Activated CD4-positive, alpha-beta memory T cell treated with anti-CD3 and anti-CD28 coated beads, Interleukin-2, amount 10 ng/mL, durations not matched to agents 7 days and 5 days (primary cell): ENCODE data around the gene RAPGEF5. TPM values are rescaled to one million over a fixed set of nuclear protein-coding genes. Genes with fewer than 3 reads are reported as not detected.

Source experiments
- CTCF ChIA-PET: fragments of 350-600 bp; sonication (Branson Sonifier 250); formaldehyde crosslinking; loops from one replicate; lab custom pipeline; 2021; ENCODE audit warnings: antibody characterized with exemption, inconsistent platforms; lab: Charles Lee
- POLR2A ChIA-PET: fragments of 350-600 bp; sonication (Branson Sonifier 250); formaldehyde crosslinking; loops from one replicate; lab custom pipeline; 2021; ENCODE audit warnings: antibody characterized with exemption; lab: Charles Lee
- DNase-seq: peaks from one replicate; pipeline ENCODE4 v3.0.0-alpha.2; 2020
- H3K27ac Mint-ChIP-seq: one replicate; pipeline ENCODE4 v1.8.0; 2021; ENCODE audit warnings: mild to moderate bottlenecking, mixed read lengths
- H3K27me3 Mint-ChIP-seq: one replicate; pipeline ENCODE4 v1.8.0; 2021; ENCODE audit warnings: mixed read lengths
- H3K36me3 Mint-ChIP-seq: one replicate; pipeline ENCODE4 v1.8.0; 2021; ENCODE audit warnings: low read depth, mixed read lengths
- H3K4me1 Mint-ChIP-seq: one replicate; pipeline ENCODE4 v1.8.0; 2021; ENCODE audit warnings: mixed read lengths
- H3K4me3 Mint-ChIP-seq: one replicate; pipeline ENCODE4 v1.8.0; 2021; ENCODE audit warnings: mild to moderate bottlenecking, mixed read lengths
- H3K9me3 Mint-ChIP-seq: one replicate; pipeline ENCODE4 v1.8.0; 2021; ENCODE audit warnings: mixed read lengths
- total RNA-seq, 2 experiments: library from RNA; stranded (reverse); gene quantifications; one replicate each; pipeline ENCODE4 v1.2.3, GENCODE V29; 2021

Gene RAPGEF5
- total RNA-seq, 2 experiments from 2014 or later, result 0.43 to 0.93 TPM

DNA sequence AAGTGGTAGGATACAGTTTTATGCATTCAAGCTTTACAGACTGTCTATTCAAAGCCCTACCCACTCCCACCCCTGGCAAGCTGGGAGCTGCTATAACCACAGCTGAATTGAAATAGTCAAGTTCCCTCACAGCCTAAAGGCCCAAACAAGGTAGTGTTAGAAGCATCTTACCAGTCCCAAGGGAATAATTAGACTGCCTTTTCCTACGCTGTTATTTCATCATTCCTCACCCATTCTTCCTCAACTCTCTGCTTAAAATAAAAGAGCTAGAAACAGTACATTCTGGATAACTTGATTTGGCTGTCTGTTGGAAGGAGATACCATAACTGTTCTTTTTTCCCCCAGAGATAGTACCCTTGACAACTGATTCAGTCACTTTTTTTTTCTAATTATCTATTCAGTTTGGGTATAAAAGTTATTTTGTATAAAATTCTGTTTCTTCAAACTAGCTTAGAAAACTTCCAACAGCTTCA, 54.0 kb downstream of the RAPGEF5 start:
- Mint-ChIP-seq H3K9me3 (no peaks in the 10 kb centered on the region), H3K4me3 (no peak overlapping the region), H3K4me1 (no peaks in the 10 kb centered on the region), H3K27me3 (peaks cover 18% of the 10 kb centered on the region), H3K36me3 (no peaks in the 10 kb centered on the region), H3K27ac (no peak overlapping the region)
- CTCF ChIA-PET, result interaction anchor here (0.8 kb wide), 1 partner anchor 200 kb away, joined by 4 read pairs; no protein-coding TSS in a partner anchor
- POLR2A ChIA-PET, result no interaction called here
- no peak for DNase-seq

DNA sequence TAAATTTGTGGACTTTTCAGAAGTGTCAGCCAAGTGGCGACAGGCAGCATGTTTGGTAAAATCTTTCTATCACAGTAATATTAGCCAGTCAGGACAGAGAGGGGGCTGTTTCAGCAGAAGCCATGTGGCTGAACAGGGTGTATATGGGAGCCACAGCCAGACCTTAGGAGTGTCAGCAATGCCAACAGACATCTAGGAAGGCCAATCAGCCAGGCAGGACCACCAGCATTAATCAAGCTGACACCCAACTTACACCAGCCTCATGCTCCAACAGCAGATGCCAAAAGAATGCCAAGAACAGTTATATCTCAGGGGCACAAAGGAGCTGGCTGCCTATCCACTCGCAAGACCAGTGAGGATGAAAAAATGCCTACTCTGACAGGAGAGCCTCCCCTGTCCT, 54.8 kb downstream of the RAPGEF5 start:
- no peak for DNase-seq
- H3K27me3 Mint-ChIP-seq, result peaks cover 18% of the 10 kb centered on the region
- CTCF ChIA-PET, result interaction anchor here (0.5 to 0.8 kb wide), 3 partner anchors 164 to 1716 kb away, joined by 3 to 4 read pairs (median 3); no protein-coding TSS in a partner anchor
- H3K4me3 Mint-ChIP-seq, result no peak overlapping the region
- no peaks in the 10 kb centered on the region for H3K36me3 Mint-ChIP-seq
- no peaks in the 10 kb centered on the region for H3K4me1 Mint-ChIP-seq
- POLR2A ChIA-PET, result no interaction called here
- no peaks in the 10 kb centered on the region for H3K9me3 Mint-ChIP-seq
- no peak overlapping the region for H3K27ac Mint-ChIP-seq

DNA sequence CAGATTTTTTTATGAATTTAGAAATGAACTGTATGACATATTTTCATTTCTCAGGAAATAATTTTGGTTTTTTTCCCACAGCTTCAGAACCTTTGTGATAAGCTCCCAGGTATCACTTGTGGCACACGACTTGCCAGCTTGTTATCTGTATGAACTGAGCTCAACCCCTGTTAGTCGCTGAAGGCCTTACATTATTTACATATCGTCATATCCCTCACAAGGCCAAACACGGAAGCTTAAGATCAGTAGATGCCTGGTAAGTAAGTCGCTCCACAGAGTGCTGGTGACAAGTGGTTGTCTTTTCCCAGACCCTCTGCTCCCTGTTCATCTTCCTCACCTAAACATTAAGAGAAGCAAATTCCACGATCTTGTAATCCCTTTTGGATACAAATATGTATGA, 55.2 kb downstream of the RAPGEF5 start:
- Mint-ChIP-seq H3K9me3 (no peaks in the 10 kb centered on the region), H3K4me3 (no peak overlapping the region), H3K27me3 (peaks cover 22% of the 10 kb centered on the region), H3K4me1 (no peaks in the 10 kb centered on the region), H3K27ac (no peak overlapping the region), H3K36me3 (no peaks in the 10 kb centered on the region)
- ChIA-PET POLR2A (no interaction called here), CTCF (interaction anchor here (0.5 to 1.9 kb wide), 4 partner anchors 164 to 1717 kb away, joined by 3 to 6 read pairs (median 4); no protein-coding TSS in a partner anchor)
- DNase-seq, result no peak

- no peak overlapping the region for H3K4me3 Mint-ChIP-seq
- no peaks in the 10 kb centered on the region for H3K4me1 Mint-ChIP-seq
- ChIA-PET CTCF (interaction anchor here (1.9 kb wide), 1 partner anchor 190 kb away, joined by 6 read pairs; no protein-coding TSS in a partner anchor), POLR2A (no interaction called here)
- H3K9me3 Mint-ChIP-seq, result no peaks in the 10 kb centered on the region
- peaks cover 26% of the 10 kb centered on the region for H3K27me3 Mint-ChIP-seq
- no peak for DNase-seq
- H3K27ac Mint-ChIP-seq, result no peak overlapping the region
- H3K36me3 Mint-ChIP-seq, result no peaks in the 10 kb centered on the region
Measured at GRCh38 chr7:22300839-22301238, 56.1 kb downstream of the RAPGEF5 start.

- CTCF ChIA-PET, result interaction anchor here (2.0 kb wide), 1 partner anchor 187 kb away, joined by 11 read pairs; no protein-coding TSS in a partner anchor
Measured at GRCh38 chr7:22296916-22297315, 60.0 kb downstream of the RAPGEF5 start.

DNA sequence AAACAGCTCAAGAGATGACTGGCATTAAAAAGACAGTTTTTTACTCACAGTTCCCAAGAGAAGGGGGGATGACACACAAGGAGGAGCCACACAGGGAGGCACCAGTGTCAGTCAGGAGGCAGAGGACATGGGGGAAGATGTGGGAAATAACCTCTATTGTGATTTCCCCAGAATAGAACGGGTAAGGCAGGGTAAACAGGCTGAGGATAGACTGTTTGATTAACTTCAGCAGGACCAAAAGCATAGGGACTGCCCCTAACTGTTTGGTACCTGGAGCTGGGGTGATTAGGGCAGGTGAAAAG, 60.7 kb downstream of the RAPGEF5 start:
- CTCF ChIA-PET, result interaction anchor here (2.0 kb wide), 1 partner anchor 187 kb away, joined by 11 read pairs; no protein-coding TSS in a partner anchor
- DNase-seq, result no peak
- H3K4me3 Mint-ChIP-seq, result no peak overlapping the region
- peaks cover 23% of the 10 kb centered on the region for H3K4me1 Mint-ChIP-seq
- no peaks in the 10 kb centered on the region for H3K36me3 Mint-ChIP-seq
- POLR2A ChIA-PET, result no interaction called here
- H3K27ac Mint-ChIP-seq, result no peak overlapping the region
- no peaks in the 10 kb centered on the region for H3K9me3 Mint-ChIP-seq
- H3K27me3 Mint-ChIP-seq, result peaks cover 44% of the 10 kb centered on the region

More at GRCh38 chr7:22296916-22297315, 60.0 kb downstream of the RAPGEF5 start:
- Mint-ChIP-seq H3K27ac (no peak overlapping the region), H3K27me3 (peaks cover 44% of the 10 kb centered on the region), H3K4me1 (peaks cover 19% of the 10 kb centered on the region), H3K36me3 (no peaks in the 10 kb centered on the region), H3K4me3 (no peak overlapping the region), H3K9me3 (no peaks in the 10 kb centered on the region)
- DNase-seq, result no peak
- POLR2A ChIA-PET, result no interaction called here

GRCh38 chr7:22295402-22296264, 61.3 kb downstream of the RAPGEF5 start:
- H3K27me3 Mint-ChIP-seq, result peaks cover 47% of the 10 kb centered on the region
- CTCF ChIA-PET, result interaction anchor here (2.0 kb wide), 1 partner anchor 186 kb away, joined by 11 read pairs; no protein-coding TSS in a partner anchor
- POLR2A ChIA-PET, result no interaction called here
- H3K9me3 Mint-ChIP-seq, result no peaks in the 10 kb centered on the region
- H3K4me3 Mint-ChIP-seq, result no peak overlapping the region
- no peak overlapping the region for H3K27ac Mint-ChIP-seq
- DNase-seq, result no peak
- peaks cover 23% of the 10 kb centered on the region for H3K4me1 Mint-ChIP-seq
- H3K36me3 Mint-ChIP-seq, result no peaks in the 10 kb centered on the region

- Mint-ChIP-seq H3K27ac (no peak overlapping the region), H3K27me3 (peaks cover 55% of the 10 kb centered on the region), H3K4me1 (peaks cover 28% of the 10 kb centered on the region), H3K9me3 (no peaks in the 10 kb centered on the region), H3K36me3 (no peaks in the 10 kb centered on the region), H3K4me3 (no peak overlapping the region)
- POLR2A ChIA-PET, result interaction anchor here (0.6 kb wide), 1 partner anchor 184 kb away, joined by 3 read pairs; no protein-coding TSS in a partner anchor
- CTCF ChIA-PET, result interaction anchor here (1.2 to 3.1 kb wide), 5 partner anchors 20 to 209 kb away, joined by 3 to 13 read pairs (median 4); no protein-coding TSS in a partner anchor
- DNase-seq, result no peak
Measured at GRCh38 chr7:22292531-22292930, 64.4 kb downstream of the RAPGEF5 start.

- H3K36me3 Mint-ChIP-seq, result no peaks in the 10 kb centered on the region
- peaks cover 58% of the 10 kb centered on the region for H3K27me3 Mint-ChIP-seq
- no peaks in the 10 kb centered on the region for H3K9me3 Mint-ChIP-seq
- H3K27ac Mint-ChIP-seq, result no peak overlapping the region
- H3K4me1 Mint-ChIP-seq, result peaks cover 28% of the 10 kb centered on the region
- no peak for DNase-seq
- CTCF ChIA-PET, result interaction anchor here (3.1 kb wide), 1 partner anchor 182 kb away, joined by 13 read pairs; no protein-coding TSS in a partner anchor
- POLR2A ChIA-PET, result interaction anchor here (0.6 kb wide), 1 partner anchor 184 kb away, joined by 3 read pairs; no protein-coding TSS in a partner anchor
- no peak overlapping the region for H3K4me3 Mint-ChIP-seq
Measured at GRCh38 chr7:22291977-22292376, 65.0 kb downstream of the RAPGEF5 start.

DNA sequence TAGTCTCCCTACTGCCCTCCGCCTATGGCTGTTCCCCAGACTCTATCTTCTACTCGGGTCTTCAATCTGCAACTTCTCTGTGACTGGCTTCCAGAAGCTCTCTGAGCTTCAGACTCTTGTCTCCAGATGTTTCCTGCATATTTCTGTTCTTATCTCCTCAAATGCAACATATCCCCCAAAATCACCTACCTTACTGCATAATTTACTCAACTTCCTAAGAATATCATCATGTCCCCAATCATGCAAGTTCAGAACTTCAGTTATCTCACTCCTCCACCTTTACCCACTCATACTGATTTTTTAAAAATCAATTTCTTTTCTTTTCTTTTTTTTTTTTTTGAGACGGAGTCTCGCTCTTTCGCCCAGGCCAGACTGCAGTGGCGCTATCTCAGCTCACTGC, 68.8 kb downstream of the RAPGEF5 start:
- peaks cover 40% of the 10 kb centered on the region for H3K27me3 Mint-ChIP-seq
- peaks cover 22% of the 10 kb centered on the region for H3K4me1 Mint-ChIP-seq
- DNase-seq, result no peak
- no peak overlapping the region for H3K27ac Mint-ChIP-seq
- H3K36me3 Mint-ChIP-seq, result no peaks in the 10 kb centered on the region
- H3K9me3 Mint-ChIP-seq, result no peaks in the 10 kb centered on the region
- POLR2A ChIA-PET, result no interaction called here
- H3K4me3 Mint-ChIP-seq, result no peak overlapping the region
- CTCF ChIA-PET, result no interaction called here

- Mint-ChIP-seq H3K36me3 (no peaks in the 10 kb centered on the region), H3K4me1 (peaks cover 14% of the 10 kb centered on the region), H3K9me3 (no peaks in the 10 kb centered on the region), H3K4me3 (no peak overlapping the region), H3K27me3 (peaks cover 37% of the 10 kb centered on the region), H3K27ac (no peak overlapping the region)
- DNase-seq, result no peak
- ChIA-PET CTCF (no interaction called here), POLR2A (no interaction called here)
Measured at GRCh38 chr7:22287412-22287811, 69.5 kb downstream of the RAPGEF5 start.

DNA sequence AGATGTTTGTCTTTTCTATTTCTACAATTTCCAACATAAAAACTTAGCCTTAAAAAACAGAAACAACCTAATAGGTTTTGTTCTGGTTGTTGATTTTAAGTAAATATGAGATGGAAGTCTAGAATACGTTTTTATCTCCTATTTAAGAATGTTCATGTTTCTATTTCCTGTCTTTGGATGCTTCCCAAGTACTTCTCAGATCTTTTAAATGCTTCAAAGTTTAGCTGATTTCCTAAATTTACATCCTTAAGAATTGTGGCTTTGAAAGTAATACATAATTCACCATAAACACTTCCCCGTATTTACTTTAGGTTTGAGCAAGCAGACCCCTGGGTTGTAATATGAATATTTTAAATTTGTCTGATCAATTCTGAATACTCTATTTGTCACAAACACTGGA, 70.5 kb downstream of the RAPGEF5 start:
- CTCF ChIA-PET, result no interaction called here
- no peaks in the 10 kb centered on the region for H3K36me3 Mint-ChIP-seq
- H3K27me3 Mint-ChIP-seq, result peaks cover 43% of the 10 kb centered on the region
- POLR2A ChIA-PET, result no interaction called here
- H3K4me3 Mint-ChIP-seq, result no peak overlapping the region
- H3K27ac Mint-ChIP-seq, result no peak overlapping the region
- H3K4me1 Mint-ChIP-seq, result peaks cover 5% of the 10 kb centered on the region
- DNase-seq, result no peak
- no peaks in the 10 kb centered on the region for H3K9me3 Mint-ChIP-seq

- Mint-ChIP-seq H3K27me3 (peaks cover 30% of the 10 kb centered on the region), H3K36me3 (no peaks in the 10 kb centered on the region), H3K4me1 (no peaks in the 10 kb centered on the region), H3K27ac (no peak overlapping the region), H3K4me3 (no peak overlapping the region), H3K9me3 (no peaks in the 10 kb centered on the region)
- POLR2A ChIA-PET, result no interaction called here
- CTCF ChIA-PET, result interaction anchor here (1.7 kb wide), 1 partner anchor 171 kb away, joined by 4 read pairs; no protein-coding TSS in a partner anchor
- DNase-seq, result no peak
Measured at GRCh38 chr7:22281481-22281880, 75.5 kb downstream of the RAPGEF5 start.
